ENCODE data around the gene RSPRY1.

Gene RSPRY1

GRCh38 chr16:57185945-57186871 is at the start of gene RSPRY1, which contains the start of gene PSME3IP1:
Gene RSPRY1, plus strand, starts transcription at chr16:57186329. Its CDS starts 18,330 bp downstream, at chr16:57204659.
Gene PSME3IP1, minus strand, starts transcription at chr16:57186039. Its CDS starts 12,185 bp downstream, at chr16:57173854.
- Histone ChIP-seq H3K4me3 (replicated peaks; ENCODE audit: low read depth, low read length) (peak within 1 kb of the TSS; percentile 96), H3K36me3 (ENCODE audit: control insufficient read depth, insufficient read depth, low read length) (no peaks in the 10 kb centered on the region; the same call in 1 of the 2 replicates), H3K27me3 (replicated peaks; ENCODE audit: control insufficient read depth, insufficient read depth, low read length) (no peaks in the 10 kb centered on the region)
- peak; percentile 99 for DNase-seq (ENCODE audit: extremely low read depth, insufficient read length)
- TF ChIP-seq CTCF (IDR thresholded peaks at IDR 0.05; ENCODE audit: insufficient read depth, low read length, poor library complexity, severe bottlenecking), result no peak

- Histone ChIP-seq H3K36me3 (ENCODE audit: control insufficient read depth, insufficient read depth, low read length) (no peaks in the 10 kb centered on the region), H3K4me3 (replicated peaks; ENCODE audit: low read depth, low read length) (no peak overlapping the region), H3K27me3 (replicated peaks; ENCODE audit: control insufficient read depth, insufficient read depth, low read length) (no peaks in the 10 kb centered on the region)
- no peak for DNase-seq (ENCODE audit: extremely low read depth, insufficient read length)
- no peak for TF ChIP-seq CTCF (IDR thresholded peaks at IDR 0.05; ENCODE audit: insufficient read depth, low read length, poor library complexity, severe bottlenecking)
These were observed 49.1 kb upstream of the RSPRY1 start for GRCh38 chr16:57137043-57137442.

- TF ChIP-seq CTCF (IDR thresholded peaks at IDR 0.05; ENCODE audit: insufficient read depth, low read length, poor library complexity, severe bottlenecking), result no peak
- no peaks in the 10 kb centered on the region for H3K27me3 ChIP-seq (replicated peaks; ENCODE audit: control insufficient read depth, insufficient read depth, low read length)
- no peak for DNase-seq (ENCODE audit: extremely low read depth, insufficient read length)
- H3K36me3 ChIP-seq (ENCODE audit: control insufficient read depth, insufficient read depth, low read length), result no peaks in the 10 kb centered on the region
- no peak overlapping the region for H3K4me3 ChIP-seq (replicated peaks; ENCODE audit: low read depth, low read length)
These were observed 48.4 kb upstream of the RSPRY1 start for GRCh38 chr16:57137566-57138273.

- H3K36me3 ChIP-seq (ENCODE audit: control insufficient read depth, insufficient read depth, low read length), result no peaks in the 10 kb centered on the region
- no peaks in the 10 kb centered on the region for H3K27me3 ChIP-seq (replicated peaks; ENCODE audit: control insufficient read depth, insufficient read depth, low read length)
- no peak overlapping the region for H3K4me3 ChIP-seq (replicated peaks; ENCODE audit: low read depth, low read length)
- DNase-seq (ENCODE audit: extremely low read depth, insufficient read length), result no peak
- no peak for TF ChIP-seq CTCF (IDR thresholded peaks at IDR 0.05; ENCODE audit: insufficient read depth, low read length, poor library complexity, severe bottlenecking)
These were observed 47.7 kb upstream of the RSPRY1 start for GRCh38 chr16:57138281-57138935.

- no peak for TF ChIP-seq CTCF (IDR thresholded peaks at IDR 0.05; ENCODE audit: insufficient read depth, low read length, poor library complexity, severe bottlenecking)
- H3K36me3 ChIP-seq (ENCODE audit: control insufficient read depth, insufficient read depth, low read length), result no peaks in the 10 kb centered on the region
- H3K27me3 ChIP-seq (replicated peaks; ENCODE audit: control insufficient read depth, insufficient read depth, low read length), result no peaks in the 10 kb centered on the region
- no peak for DNase-seq (ENCODE audit: extremely low read depth, insufficient read length)
- H3K4me3 ChIP-seq (replicated peaks; ENCODE audit: low read depth, low read length), result no peak overlapping the region
These were observed 45.0 kb upstream of the RSPRY1 start for GRCh38 chr16:57140931-57141668.

Data from GM06990 (cell line).